ENCODE measurements around the gene DLG3. TPM values are rescaled to one million over a fixed set of nuclear protein-coding genes. Genes with fewer than 3 reads are reported as not detected.

DLG3 gene
- total RNA-seq, 1 donor from 2014 or later: 10.3 TPM

DNA sequence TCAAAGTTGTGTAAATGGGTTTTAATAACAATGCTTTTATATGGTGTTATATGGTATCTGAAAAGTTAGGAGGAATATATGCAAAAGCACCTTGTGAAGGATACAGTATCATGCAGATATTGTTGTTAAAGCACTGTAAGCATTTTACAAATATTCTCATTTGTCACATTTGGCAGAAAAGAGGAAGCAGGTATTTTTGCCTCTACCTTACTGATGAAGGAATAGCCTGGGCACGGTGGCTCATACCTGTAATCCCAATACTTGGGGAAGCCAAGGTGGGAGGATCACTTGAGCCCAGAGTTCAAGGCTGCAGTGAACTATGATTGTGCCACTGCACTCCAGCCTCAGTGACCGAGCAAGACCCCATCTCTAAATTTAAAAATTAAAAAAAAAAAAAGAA is 33.7 kb upstream of the DLG3 start:
- Mint-ChIP-seq H3K27me3 (ENCODE audit: unreplicated experiment) (no peaks in the 10 kb centered on the region), H3K4me1 (ENCODE audit: unreplicated experiment) (no peaks in the 10 kb centered on the region), H3K4me3 (ENCODE audit: unreplicated experiment) (no peak overlapping the region), H3K36me3 (ENCODE audit: low read depth, unreplicated experiment) (no peaks in the 10 kb centered on the region), H3K27ac (ENCODE audit: unreplicated experiment) (no peak overlapping the region), H3K9me3 (ENCODE audit: unreplicated experiment) (no peaks in the 10 kb centered on the region)
- TF ChIP-seq, protein P1, sequence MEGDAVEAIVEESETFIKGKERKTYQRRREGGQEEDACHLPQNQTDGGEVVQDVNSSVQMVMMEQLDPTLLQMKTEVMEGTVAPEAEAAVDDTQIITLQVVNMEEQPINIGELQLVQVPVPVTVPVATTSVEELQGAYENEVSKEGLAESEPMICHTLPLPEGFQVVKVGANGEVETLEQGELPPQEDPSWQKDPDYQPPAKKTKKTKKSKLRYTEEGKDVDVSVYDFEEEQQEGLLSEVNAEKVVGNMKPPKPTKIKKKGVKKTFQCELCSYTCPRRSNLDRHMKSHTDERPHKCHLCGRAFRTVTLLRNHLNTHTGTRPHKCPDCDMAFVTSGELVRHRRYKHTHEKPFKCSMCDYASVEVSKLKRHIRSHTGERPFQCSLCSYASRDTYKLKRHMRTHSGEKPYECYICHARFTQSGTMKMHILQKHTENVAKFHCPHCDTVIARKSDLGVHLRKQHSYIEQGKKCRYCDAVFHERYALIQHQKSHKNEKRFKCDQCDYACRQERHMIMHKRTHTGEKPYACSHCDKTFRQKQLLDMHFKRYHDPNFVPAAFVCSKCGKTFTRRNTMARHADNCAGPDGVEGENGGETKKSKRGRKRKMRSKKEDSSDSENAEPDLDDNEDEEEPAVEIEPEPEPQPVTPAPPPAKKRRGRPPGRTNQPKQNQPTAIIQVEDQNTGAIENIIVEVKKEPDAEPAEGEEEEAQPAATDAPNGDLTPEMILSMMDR (IDR thresholded peaks at IDR 0.05; ENCODE audit: unreplicated experiment): no peak
- no peak for DNase-seq (ENCODE audit: low spot score)

DNA sequence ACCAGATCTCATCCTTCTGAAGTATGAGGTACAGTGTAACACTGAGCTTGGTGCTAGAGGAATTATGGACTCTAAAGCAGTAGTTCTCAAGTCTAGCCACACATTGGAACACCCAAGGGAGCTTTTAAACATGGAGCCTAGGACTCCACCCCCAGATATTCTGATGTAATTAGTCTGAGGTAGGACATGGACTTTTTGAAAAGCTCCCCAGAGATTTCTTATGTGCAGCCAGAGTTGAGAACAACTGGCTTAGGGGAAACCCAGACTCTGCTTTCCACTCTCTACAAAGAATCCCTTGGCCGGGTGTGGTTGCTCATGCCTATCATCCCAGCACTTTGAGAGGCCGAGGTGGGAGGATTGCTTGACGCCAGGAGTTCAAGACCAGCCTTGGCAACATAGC is 33.2 kb upstream of the DLG3 start:
- H3K9me3 Mint-ChIP-seq (ENCODE audit: unreplicated experiment): no peaks in the 10 kb centered on the region
- H3K27ac Mint-ChIP-seq (ENCODE audit: unreplicated experiment): no peak overlapping the region

DNA sequence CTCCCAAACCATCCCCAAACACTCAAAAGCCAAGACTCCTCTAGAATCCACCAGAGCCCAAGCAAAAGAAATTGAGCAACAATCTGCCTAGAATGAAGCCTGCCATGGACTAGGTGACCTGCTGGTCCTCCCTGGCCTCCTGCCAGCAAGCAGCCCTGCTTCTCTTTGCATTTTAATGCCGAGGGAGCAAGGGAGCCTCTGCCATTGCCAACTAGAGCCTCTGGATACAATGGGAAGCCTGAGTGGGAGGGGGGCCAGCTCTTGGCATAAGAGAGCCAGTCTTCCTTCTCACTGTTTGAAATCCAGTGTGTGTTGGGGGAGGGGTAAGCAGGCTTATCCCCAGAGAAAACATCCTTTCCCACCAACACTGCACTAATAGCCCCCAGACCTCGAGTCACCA is 23.0 kb upstream of the DLG3 start:
- H3K4me1 Mint-ChIP-seq (ENCODE audit: unreplicated experiment): no peaks in the 10 kb centered on the region
- TF ChIP-seq, protein P1 (IDR thresholded peaks at IDR 0.05; ENCODE audit: unreplicated experiment): no peak

More for the DNA sequence above, 33.2 kb upstream of the DLG3 start:
- H3K4me3 Mint-ChIP-seq (ENCODE audit: unreplicated experiment): no peak overlapping the region
- no peaks in the 10 kb centered on the region for H3K4me1 Mint-ChIP-seq (ENCODE audit: unreplicated experiment)
- DNase-seq (ENCODE audit: low spot score): no peak
- no peaks in the 10 kb centered on the region for H3K27me3 Mint-ChIP-seq (ENCODE audit: unreplicated experiment)
- TF ChIP-seq, protein P1 (IDR thresholded peaks at IDR 0.05; ENCODE audit: unreplicated experiment): no peak
- no peaks in the 10 kb centered on the region for H3K36me3 Mint-ChIP-seq (ENCODE audit: low read depth, unreplicated experiment)

DNA sequence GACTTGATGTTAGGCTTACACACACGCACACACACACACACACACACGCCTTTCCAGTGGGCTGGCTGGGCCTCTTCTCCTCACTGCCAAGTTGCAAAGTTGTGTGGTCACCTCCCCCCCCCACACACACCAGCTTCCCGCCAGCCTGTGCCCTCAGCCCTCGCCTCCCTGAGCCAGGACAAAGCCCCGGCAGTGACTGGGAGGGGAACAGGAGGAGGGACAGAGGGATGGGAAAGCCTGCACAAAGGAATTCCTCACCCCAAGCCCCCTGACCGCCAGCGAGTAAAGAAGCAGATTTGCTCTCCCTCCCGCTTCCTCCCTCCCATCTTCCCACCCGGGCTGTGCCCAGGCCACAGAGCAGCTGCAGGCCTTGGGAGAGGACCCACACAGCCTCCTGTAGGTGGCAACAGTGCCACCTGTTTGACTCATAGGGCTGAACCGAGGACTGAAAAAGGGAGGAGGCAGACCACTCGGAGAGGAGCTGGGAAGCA is 21.7 kb upstream of the DLG3 start, which contains the start of gene GDPD2:
Gene GDPD2, plus strand, starts transcription at position 464 of the 491 bp plus-strand sequence. CDS start 1,671 bp downstream, outside the sequence.
- Mint-ChIP-seq H3K27ac (ENCODE audit: unreplicated experiment) (no peak within 1 kb of the TSS), H3K27me3 (ENCODE audit: unreplicated experiment) (no peaks in the 10 kb centered on the region), H3K9me3 (ENCODE audit: unreplicated experiment) (no peaks in the 10 kb centered on the region), H3K4me1 (ENCODE audit: unreplicated experiment) (no peaks in the 10 kb centered on the region), H3K36me3 (ENCODE audit: low read depth, unreplicated experiment) (no peaks in the 10 kb centered on the region), H3K4me3 (ENCODE audit: unreplicated experiment) (no peak within 1 kb of the TSS)
- TF ChIP-seq, protein P1 (IDR thresholded peaks at IDR 0.05; ENCODE audit: unreplicated experiment): no peak
- peak; percentile 28 for DNase-seq (ENCODE audit: low spot score)

More for the DNA sequence above, 23.0 kb upstream of the DLG3 start:
- DNase-seq (ENCODE audit: low spot score): no peak
- Mint-ChIP-seq H3K27ac (ENCODE audit: unreplicated experiment) (no peak overlapping the region), H3K4me3 (ENCODE audit: unreplicated experiment) (no peak overlapping the region), H3K36me3 (ENCODE audit: low read depth, unreplicated experiment) (no peaks in the 10 kb centered on the region), H3K9me3 (ENCODE audit: unreplicated experiment) (no peaks in the 10 kb centered on the region), H3K27me3 (ENCODE audit: unreplicated experiment) (no peaks in the 10 kb centered on the region)

DNA sequence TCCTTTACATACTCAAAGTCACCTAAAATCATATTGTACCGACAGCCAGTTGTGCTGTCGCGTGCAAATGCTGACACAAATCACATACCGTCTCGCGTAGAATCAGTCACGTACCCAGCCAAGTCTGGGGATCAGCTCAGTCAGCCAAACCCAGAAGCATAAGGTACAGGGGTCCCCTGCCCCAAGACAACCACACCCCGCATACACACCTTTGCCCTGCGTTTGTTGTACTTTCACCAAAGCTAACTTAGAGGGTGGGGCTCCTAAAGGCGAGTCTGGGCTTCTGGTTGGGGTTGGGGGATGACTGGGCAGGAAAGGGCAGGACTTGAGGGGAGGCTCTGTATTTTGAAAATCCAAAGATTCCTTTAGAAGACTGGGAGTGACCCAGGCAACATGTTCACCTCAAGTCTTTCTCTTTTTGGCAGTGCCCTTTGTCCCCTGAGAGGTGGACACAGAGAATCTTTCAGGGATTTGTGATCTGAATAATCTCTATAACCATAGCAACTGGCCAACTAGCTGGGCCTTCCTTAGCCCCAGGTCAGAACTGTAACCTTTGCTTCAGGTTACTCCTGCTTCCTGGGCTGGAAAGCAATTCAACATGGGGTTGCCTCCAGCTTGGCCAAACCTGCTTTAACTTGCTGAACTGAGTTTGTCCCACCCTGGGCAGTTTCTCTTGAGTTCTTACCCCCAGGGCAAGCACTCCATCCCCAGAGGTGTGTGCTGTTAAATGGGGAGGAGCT is 20.5 kb upstream of the DLG3 start:
- no peaks in the 10 kb centered on the region for H3K36me3 Mint-ChIP-seq (ENCODE audit: low read depth, unreplicated experiment)
- no peak overlapping the region for H3K27ac Mint-ChIP-seq (ENCODE audit: unreplicated experiment)
- TF ChIP-seq, protein P1 (IDR thresholded peaks at IDR 0.05; ENCODE audit: unreplicated experiment): no peak
- H3K4me1 Mint-ChIP-seq (ENCODE audit: unreplicated experiment): no peaks in the 10 kb centered on the region
- no peaks in the 10 kb centered on the region for H3K9me3 Mint-ChIP-seq (ENCODE audit: unreplicated experiment)
- H3K4me3 Mint-ChIP-seq (ENCODE audit: unreplicated experiment): no peak overlapping the region
- no peak for DNase-seq (ENCODE audit: low spot score)
- peaks cover 2% of the 10 kb centered on the region for H3K27me3 Mint-ChIP-seq (ENCODE audit: unreplicated experiment)

All from endothelial cell (in vitro differentiated cells).